ENCODE results near the gene NKIRAS2. TPM values are rescaled to one million over a fixed set of nuclear protein-coding genes. Genes with fewer than 3 reads are reported as not detected.

NKIRAS2 gene
- total and polyA plus RNA-seq, 2 of the 13 experiments (the other 11 are each of a cell fraction or from before 2014, with no cell fraction given) = 27.9 to 42.0 TPM

GRCh38 chr17:42019509-42020404, at the start of gene NKIRAS2 (continued):
- TF ChIP-seq, protein P1, sequence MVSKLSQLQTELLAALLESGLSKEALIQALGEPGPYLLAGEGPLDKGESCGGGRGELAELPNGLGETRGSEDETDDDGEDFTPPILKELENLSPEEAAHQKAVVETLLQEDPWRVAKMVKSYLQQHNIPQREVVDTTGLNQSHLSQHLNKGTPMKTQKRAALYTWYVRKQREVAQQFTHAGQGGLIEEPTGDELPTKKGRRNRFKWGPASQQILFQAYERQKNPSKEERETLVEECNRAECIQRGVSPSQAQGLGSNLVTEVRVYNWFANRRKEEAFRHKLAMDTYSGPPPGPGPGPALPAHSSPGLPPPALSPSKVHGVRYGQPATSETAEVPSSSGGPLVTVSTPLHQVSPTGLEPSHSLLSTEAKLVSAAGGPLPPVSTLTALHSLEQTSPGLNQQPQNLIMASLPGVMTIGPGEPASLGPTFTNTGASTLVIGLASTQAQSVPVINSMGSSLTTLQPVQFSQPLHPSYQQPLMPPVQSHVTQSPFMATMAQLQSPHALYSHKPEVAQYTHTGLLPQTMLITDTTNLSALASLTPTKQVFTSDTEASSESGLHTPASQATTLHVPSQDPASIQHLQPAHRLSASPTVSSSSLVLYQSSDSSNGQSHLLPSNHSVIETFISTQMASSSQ (IDR thresholded peaks at IDR 0.05; ENCODE audit: low read depth) = no peak
- TF ChIP-seq, protein P1 (CRISPR knock-in tag; IDR thresholded peaks at IDR 0.05; ENCODE audit: borderline replicate concordance) = peak; percentile 73; the same call in 1 of the 2 replicates
- TF ChIP-seq RBFOX2 (IDR thresholded peaks at IDR 0.05; ENCODE audit: low read depth, low read length) (peak; percentile 97), ZNF670 (CRISPR knock-in tag; IDR thresholded peaks at IDR 0.05; ENCODE audit: borderline replicate concordance) (peak; percentile 95), PAF1 (CRISPR knock-in tag; IDR thresholded peaks at IDR 0.05) (no peak), XRCC5 (optimal IDR thresholded peaks at IDR 0.05; ENCODE audit: low read length) (peak; percentile 99), ZNF513 (CRISPR knock-in tag; conservative IDR thresholded peaks at IDR 0.05) (0 out of 2 replicates have a peak, but pooled peaks have one; percentile 58), EHMT2 (IDR thresholded peaks at IDR 0.05; ENCODE audit: borderline replicate concordance, low read depth, low read length) (peak; percentile 84), CBX5 (CRISPR knock-in tag; IDR thresholded peaks at IDR 0.05; ENCODE audit: borderline replicate concordance) (peak; percentile 92; the same call in 1 of the 2 replicates), RFXANK (CRISPR knock-in tag; IDR thresholded peaks at IDR 0.05) (no peak; the same call in 1 of the 2 replicates), TAF15 (IDR thresholded peaks at IDR 0.05; ENCODE audit: low read depth, low read length, poor library complexity, severe bottlenecking) (peak; percentile 95), REPIN1 (CRISPR knock-in tag; IDR thresholded peaks at IDR 0.05; ENCODE audit: borderline replicate concordance, low read depth) (peak; percentile 54; the same call in 1 of the 2 replicates), MXI1 (IDR thresholded peaks at IDR 0.05; ENCODE audit: borderline replicate concordance, low read depth, low read length) (peak; percentile 84; the same call in 1 of the 3 replicates)
- TF ChIP-seq, protein P2, sequence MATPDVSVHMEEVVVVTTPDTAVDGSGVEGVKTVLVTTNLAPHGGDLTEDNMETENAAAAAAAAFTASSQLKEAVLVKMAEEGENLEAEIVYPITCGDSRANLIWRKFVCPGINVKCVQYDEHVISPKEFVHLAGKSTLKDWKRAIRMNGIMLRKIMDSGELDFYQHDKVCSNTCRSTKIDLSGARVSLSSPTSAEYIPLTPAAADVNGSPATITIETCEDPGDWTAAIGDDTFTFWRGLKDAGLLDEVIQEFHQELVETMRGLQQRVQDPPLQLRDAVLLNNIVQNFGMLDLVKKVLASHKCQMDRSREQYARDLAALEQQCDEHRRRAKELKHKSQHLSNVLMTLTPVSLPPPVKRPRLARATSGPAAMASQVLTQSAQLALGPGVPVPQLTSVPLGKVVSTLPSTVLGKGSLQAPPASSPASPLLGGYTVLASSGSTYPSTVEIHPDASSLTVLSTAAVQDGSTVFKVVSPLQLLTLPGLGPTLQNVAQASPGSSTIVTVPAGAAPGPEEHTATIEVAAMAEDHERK (CRISPR knock-in tag; IDR thresholded peaks at IDR 0.05; ENCODE audit: low read depth) = peak; percentile 65; the same call in 1 of the 2 replicates
- TF ChIP-seq, protein P3, sequence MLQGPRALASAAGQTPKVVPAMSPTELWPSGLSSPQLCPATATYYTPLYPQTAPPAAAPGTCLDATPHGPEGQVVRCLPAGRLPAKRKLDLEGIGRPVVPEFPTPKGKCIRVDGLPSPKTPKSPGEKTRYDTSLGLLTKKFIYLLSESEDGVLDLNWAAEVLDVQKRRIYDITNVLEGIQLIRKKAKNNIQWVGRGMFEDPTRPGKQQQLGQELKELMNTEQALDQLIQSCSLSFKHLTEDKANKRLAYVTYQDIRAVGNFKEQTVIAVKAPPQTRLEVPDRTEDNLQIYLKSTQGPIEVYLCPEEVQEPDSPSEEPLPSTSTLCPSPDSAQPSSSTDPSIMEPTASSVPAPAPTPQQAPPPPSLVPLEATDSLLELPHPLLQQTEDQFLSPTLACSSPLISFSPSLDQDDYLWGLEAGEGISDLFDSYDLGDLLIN (CRISPR knock-in tag; IDR thresholded peaks at IDR 0.05; ENCODE audit: borderline replicate concordance) = peak; percentile 80; the same call in 1 of the 2 replicates
- TF ChIP-seq, protein P4, sequence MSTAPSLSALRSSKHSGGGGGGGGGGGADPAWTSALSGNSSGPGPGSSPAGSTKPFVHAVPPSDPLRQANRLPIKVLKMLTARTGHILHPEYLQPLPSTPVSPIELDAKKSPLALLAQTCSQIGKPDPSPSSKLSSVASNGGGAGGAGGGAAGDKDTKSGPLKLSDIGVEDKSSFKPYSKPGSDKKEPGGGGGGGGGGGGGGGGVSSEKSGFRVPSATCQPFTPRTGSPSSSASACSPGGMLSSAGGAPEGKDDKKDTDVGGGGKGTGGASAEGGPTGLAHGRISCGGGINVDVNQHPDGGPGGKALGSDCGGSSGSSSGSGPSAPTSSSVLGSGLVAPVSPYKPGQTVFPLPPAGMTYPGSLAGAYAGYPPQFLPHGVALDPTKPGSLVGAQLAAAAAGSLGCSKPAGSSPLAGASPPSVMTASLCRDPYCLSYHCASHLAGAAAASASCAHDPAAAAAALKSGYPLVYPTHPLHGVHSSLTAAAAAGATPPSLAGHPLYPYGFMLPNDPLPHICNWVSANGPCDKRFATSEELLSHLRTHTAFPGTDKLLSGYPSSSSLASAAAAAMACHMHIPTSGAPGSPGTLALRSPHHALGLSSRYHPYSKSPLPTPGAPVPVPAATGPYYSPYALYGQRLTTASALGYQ (CRISPR knock-in tag; IDR thresholded peaks at IDR 0.05) = peak; percentile 70; the same call in 1 of the 2 replicates

Measured in HepG2 (cell line).